K562 (cell line): ENCODE data around the gene RCSD1. TPM values are rescaled to one million over a fixed set of nuclear protein-coding genes. Genes with fewer than 3 reads are reported as not detected.

Experiments
- ATAC-seq: fragments of 200-7000 bp; cut with Tn5 transposase; 3 replicates; pipeline ENCODE4 v1.9.1; 2020; ENCODE audit warnings: moderate library complexity
- BruUV-seq: library from RNA; stranded (reverse); fragments of 400-500 nt; replicated peaks from 2 replicates; lab custom pipeline; 2021; lab: Mats Ljungman, UMichigan
- CTCF ChIA-PET: fragments of 300-600 bp; formaldehyde crosslinking; extraction: SDS; loops from one replicate; lab custom pipeline; 2021; ENCODE audit warnings: low intra/inter-chr PET ratio; lab: Yijun Ruan, JAX
- POLR2A ChIA-PET: fragments of 300-600, 350-650 bp; sonication (Branson Sonifier 250); formaldehyde crosslinking; extraction: SDS; loops from one replicate; lab custom pipeline; 2021; ENCODE audit warnings: antibody characterized with exemption, inconsistent platforms; lab: Yijun Ruan, JAX
- DNase-seq, 4 experiments: peaks; one replicate each; pipeline versions ENCODE4 v3.0.0 to v3.0.0-alpha.2; 2011 to 2018; ENCODE audit warnings: low spot score in 3 of 4, mixed read lengths in 3 of 4; ENCODE audit errors: extremely low read depth in 1 of 4
- FAIRE-seq: peaks from 2 replicates; lab custom pipeline; 2011; peaks lifted over from hg19 to GRCh38; lab: Jason Lieb, UNC
- H2AFZ ChIP-seq: 2 replicates; pipeline ENCODE4 v1.6.0; 2011; ENCODE audit warnings: low read depth, low read length, control low read depth, inconsistent platforms
- H3K27ac ChIP-seq: fragments of 200-600 bp; 3 replicates; pipeline ENCODE4 v1.8.0; 2011; ENCODE audit warnings: low read depth, mild to moderate bottlenecking, control low read depth, inconsistent platforms, low read length, moderate library complexity, mixed read lengths; ENCODE audit errors: extremely low read depth
- H3K27me3 ChIP-seq, 2 experiments: fragments of 300-600 bp in 1 of 2; 2 replicates in 1 of 2; 3 replicates in 1 of 2; pipeline versions ENCODE4 v1.6.0 to v1.8.0; 2011; ENCODE audit warnings: inconsistent platforms in 2 of 2, low read length in 2 of 2, mild to moderate bottlenecking in 1 of 2, mixed read lengths in 1 of 2, moderate library complexity in 1 of 2; ENCODE audit not compliant: control insufficient read depth in 2 of 2, insufficient read depth in 2 of 2
- H3K36me3 ChIP-seq: fragments of 300-600 bp; 3 replicates; pipeline ENCODE4 v1.8.0; 2011; ENCODE audit warnings: mild to moderate bottlenecking, low read length, inconsistent platforms; ENCODE audit not compliant: control insufficient read depth, insufficient read depth
- H3K4me1 ChIP-seq, 2 experiments: fragments of 200-600 bp in 1 of 2; replicated peaks in 1 of 2; 2 replicates in 1 of 2; 3 replicates in 1 of 2; pipeline versions ENCODE4 v1.5.1 to v1.8.0; 2011; ENCODE audit warnings: inconsistent platforms in 2 of 2, low read length in 2 of 2, mild to moderate bottlenecking in 1 of 2, mixed read lengths in 1 of 2, moderate library complexity in 1 of 2; ENCODE audit not compliant: control insufficient read depth in 2 of 2, insufficient read depth in 2 of 2
- H3K4me2 ChIP-seq: 2 replicates; pipeline ENCODE4 v1.6.1; 2011; ENCODE audit warnings: low read length, control low read depth, inconsistent platforms, mixed read lengths; ENCODE audit not compliant: insufficient read depth
- H3K4me3 ChIP-seq: fragments of 200-600 bp; sonication (generic), shearing (Covaris generic); 2 replicates; pipeline ENCODE4 v1.5.1; 2016; ENCODE audit warnings: control low read depth, inconsistent platforms
- H3K79me2 ChIP-seq: fragments of 200-600 bp; 3 replicates; pipeline ENCODE4 v1.8.0; 2011; ENCODE audit warnings: low read length, inconsistent platforms; ENCODE audit not compliant: control insufficient read depth, insufficient read depth
- H3K9ac ChIP-seq, 2 experiments: 2 replicates each; pipeline versions ENCODE4 v1.6.0 to v1.6.1; 2011; ENCODE audit warnings: low read depth in 2 of 2, low read length in 2 of 2, control low read depth in 1 of 2, inconsistent platforms in 1 of 2, mild to moderate bottlenecking in 1 of 2, mixed read lengths in 1 of 2; ENCODE audit not compliant: insufficient read depth in 1 of 2
- H3K9me1 ChIP-seq: one replicate; pipeline ENCODE4 v1.6.0; 2011; ENCODE audit warnings: inconsistent platforms, mild to moderate bottlenecking, low read length, moderate library complexity; ENCODE audit not compliant: control insufficient read depth, insufficient read depth
- H3K9me3 ChIP-seq: replicated peaks from 2 replicates; pipeline ENCODE4 v1.5.1; 2011; ENCODE audit warnings: low read depth, low read length, inconsistent platforms; ENCODE audit not compliant: control insufficient read depth, insufficient read depth
- H4K20me1 ChIP-seq: replicated peaks from 2 replicates; pipeline ENCODE4 v1.6.1; 2011; ENCODE audit warnings: low read length, inconsistent platforms, mixed read lengths; ENCODE audit not compliant: control insufficient read depth, insufficient read depth
- SAFB2 ChIP-seq: fragments of 200-400 bp; formaldehyde crosslinking; IDR thresholded peaks from 2 replicates; pipeline ENCODE4 v1.6.1; 2018; ENCODE audit warnings: borderline replicate concordance, low read length, low read depth, moderate library complexity; ENCODE audit not compliant: severe bottlenecking
- STAT5A ChIP-seq: IDR thresholded peaks from 2 replicates; pipeline ENCODE4 v1.6.1; 2012; ENCODE audit warnings: low read length, inconsistent platforms, borderline replicate concordance
- whole genome bisulfite sequencing: fragments of 100-300 bp; shearing (Covaris generic); methylation state at CpG from one replicate; pipeline ENCODE4 v1.1.6; 2016; ENCODE audit warnings: low coverage, mixed read lengths; ENCODE audit not compliant: insufficient coverage; ENCODE audit errors: missing lambda C conversion rate; 5-methylcytosine and 5-hydroxymethylcytosine counted together
- in situ Hi-C: fragments of 300-500 bp; cut with MboI; formaldehyde crosslinking; loops from 4 replicates; pipeline ENCODE4 v1.15.0; 2018; ENCODE audit warnings: inconsistent platforms, mixed read lengths
- intact Hi-C: fragments of 100-400 bp; cut with micrococcal nuclease; formaldehyde crosslinking; loops from 2 replicates; pipeline ENCODE4 v1.14.2; 2022
- polyA plus RNA-seq, 8 experiments: library from polyadenylated mRNA; depleted of rRNA in 4 of 8; stranded (reverse) in 5 of 8; unstranded in 3 of 8; fragments of >200 nt; fragmentation: Nextera tagmentation in 2 of 8; fragmentation: Illumina TruSeq in 1 of 8; extraction: Ambion mirVana in 2 of 8; extraction: Trizol in 1 of 8; gene quantifications; 2 replicates each; pipeline versions ENCODE4 v1.2.1 to v1.2.3, GENCODE V29; 2011 to 2014; ENCODE audit warnings: inconsistent platforms in 1 of 8, missing spikeins in 1 of 8
- total RNA-seq, 7 experiments: library from RNA; depleted of rRNA in 6 of 7; stranded (reverse); fragments of >200 nt in 6 of 7; fragmentation: Illumina TruSeq in 2 of 7; extraction: Trizol in 2 of 7; gene quantifications; 2 replicates each; pipeline versions ENCODE4 v1.2.1 to v1.2.3, GENCODE V29; 2011 to 2021; ENCODE audit warnings: low replicate concordance in 1 of 7

Gene RCSD1
- total and polyA plus RNA-seq, 9 of the 15 experiments (the other 6 are each of a cell fraction or from before 2014, with no cell fraction given): 7.8 to 69.8 (median 45.3) TPM

- H3K36me3 ChIP-seq: peaks cover 5% of the 10 kb centered on the region; the same call in 1 of the 3 replicates
Measured at GRCh38 chr1:167755654-167756053, 125.6 kb downstream of the RCSD1 start.

More at GRCh38 chr1:167755654-167756053, 125.6 kb downstream of the RCSD1 start:
- Histone ChIP-seq H3K4me2 (no peak overlapping the region), H3K9me3 (no peaks in the 10 kb centered on the region), H4K20me1 (0 out of 2 replicates have a peak, but pooled peaks cover 3% of the 10 kb centered on the region), H3K27ac (0 out of 3 replicates have a peak overlapping the region, but pooled peaks have one; percentile 6), H3K9ac (no peak overlapping the region), H2AFZ (no peak overlapping the region), H3K9me1 (no peaks in the 10 kb centered on the region), H3K79me2 (peaks cover 72% of the 10 kb centered on the region), H3K27me3 (no peaks in the 10 kb centered on the region), H3K4me3 (no peak overlapping the region), H3K4me1 (peaks cover 15 to 44% of the 10 kb centered on the region in 2 experiments)
- no TSS peak for BruUV-seq
- ATAC-seq (peak; percentile 4; the same call in 1 of the 3 replicates), FAIRE-seq (no peak), DNase-seq (no peak)
- 64% methylated on average over 3 of the region's 3 CpGs for WGBS
- intact Hi-C loops (no loop called here), in situ Hi-C loops (no loop called here)
- TF ChIP-seq SAFB2 (no peak), STAT5A (0 out of 2 replicates have a peak, but pooled peaks have one; percentile 8)
- CTCF ChIA-PET: no interaction called here
- POLR2A ChIA-PET: interaction anchor here (0.6 to 0.7 kb wide), 2 partner anchors 21 to 1986 kb away, joined by 3 to 5 read pairs; no protein-coding TSS in a partner anchor

Other genes starting within 250 kb of the RCSD1 start
- gene CD247, start 111.7 kb upstream of the RCSD1 start, total RNA-seq (2014; rRNA removed): 0.12 TPM in 1 of 2 replicates, not detected in the other
- not detected in 2 replicates for gene CD247, start 111.7 kb upstream of the RCSD1 start, total RNA-seq (2014; rRNA removed; fragmentation: Illumina TruSeq; extraction: Trizol)
- gene CD247, start 111.7 kb upstream of the RCSD1 start, total RNA-seq (2015; rRNA removed; fragmentation: Illumina TruSeq; extraction: Trizol): 0.18 TPM in 1 of 2 replicates, not detected in the other
- 0.22 and 0.42 TPM in 2 replicates for gene CD247, start 111.7 kb upstream of the RCSD1 start, total RNA-seq (2021)
- 0.08 and 0.18 TPM in 2 replicates for gene CD247, start 111.7 kb upstream of the RCSD1 start, polyA plus RNA-seq (2011; rRNA removed)
- not detected in 2 replicates for gene CD247, start 111.7 kb upstream of the RCSD1 start, polyA plus RNA-seq (2014; fragmentation: Illumina TruSeq; extraction: Trizol)
- not detected for gene CD247, start 111.7 kb upstream of the RCSD1 start, polyA plus RNA-seq (2014; fragmentation: Nextera tagmentation; extraction: Ambion mirVana)
- gene CD247, start 111.7 kb upstream of the RCSD1 start, polyA plus RNA-seq (2014; rRNA removed): 0.37 and 0.55 TPM in 2 replicates
- gene CREG1, start 76.5 kb upstream of the RCSD1 start, total RNA-seq (2014; rRNA removed): 115 and 139 TPM in 2 replicates
- gene CREG1, start 76.5 kb upstream of the RCSD1 start, total RNA-seq (2014; rRNA removed; fragmentation: Illumina TruSeq; extraction: Trizol): 161 and 179 TPM in 2 replicates
- 164 and 178 TPM in 2 replicates for gene CREG1, start 76.5 kb upstream of the RCSD1 start, total RNA-seq (2015; rRNA removed; fragmentation: Illumina TruSeq; extraction: Trizol)
- gene CREG1, start 76.5 kb upstream of the RCSD1 start, total RNA-seq (2021): 150 and 154 TPM in 2 replicates
- gene CREG1, start 76.5 kb upstream of the RCSD1 start, polyA plus RNA-seq (2011; rRNA removed): 272 TPM in 2 replicates
- 163 and 197 TPM in 2 replicates for gene CREG1, start 76.5 kb upstream of the RCSD1 start, polyA plus RNA-seq (2014; fragmentation: Illumina TruSeq; extraction: Trizol)
- 10 to 100 TPM; 45.7 to 58.2 TPM for gene CREG1, start 76.5 kb upstream of the RCSD1 start, polyA plus RNA-seq (2014; fragmentation: Nextera tagmentation; extraction: Ambion mirVana)
- 176 and 186 TPM in 2 replicates for gene CREG1, start 76.5 kb upstream of the RCSD1 start, polyA plus RNA-seq (2014; rRNA removed)
- 46.1 and 57.8 TPM in 2 replicates for gene MPZL1, start 91.8 kb downstream of the RCSD1 start, total RNA-seq (2014; rRNA removed)
- 82.4 and 92.6 TPM in 2 replicates for gene MPZL1, start 91.8 kb downstream of the RCSD1 start, total RNA-seq (2014; rRNA removed; fragmentation: Illumina TruSeq; extraction: Trizol)
- 63.2 and 66.5 TPM in 2 replicates for gene MPZL1, start 91.8 kb downstream of the RCSD1 start, total RNA-seq (2015; rRNA removed; fragmentation: Illumina TruSeq; extraction: Trizol)
- gene MPZL1, start 91.8 kb downstream of the RCSD1 start, total RNA-seq (2021): 65.3 and 79.5 TPM in 2 replicates
- 89.9 and 153 TPM in 2 replicates for gene MPZL1, start 91.8 kb downstream of the RCSD1 start, polyA plus RNA-seq (2011; rRNA removed)
- gene MPZL1, start 91.8 kb downstream of the RCSD1 start, polyA plus RNA-seq (2014; fragmentation: Illumina TruSeq; extraction: Trizol): 64.6 and 75.9 TPM in 2 replicates
- 10 to 100 TPM; 14.5 to 20.5 TPM for gene MPZL1, start 91.8 kb downstream of the RCSD1 start, polyA plus RNA-seq (2014; fragmentation: Nextera tagmentation; extraction: Ambion mirVana)
- gene MPZL1, start 91.8 kb downstream of the RCSD1 start, polyA plus RNA-seq (2014; rRNA removed): 46.5 and 46.7 TPM in 2 replicates